Parathyroid adenoma (tissue), 2 donors: ENCODE results near the gene HOXB8.

Source experiments
- H2AFZ ChIP-seq: fragments of 300-600 bp; sonication (generic); one replicate; pipeline ENCODE4 v1.7.0; 2017; ENCODE audit warnings: antibody characterized with exemption, mild to moderate bottlenecking
- H3K27ac ChIP-seq: fragments of 300-600 bp; sonication (generic); one replicate; pipeline ENCODE4 v1.7.0; 2017
- H3K27me3 ChIP-seq: fragments of 300-600 bp; sonication (generic); one replicate; pipeline ENCODE4 v1.7.0; 2017; ENCODE audit warnings: low read length; ENCODE audit not compliant: control insufficient read depth, insufficient read depth
- H3K36me3 ChIP-seq: fragments of 300-600 bp; sonication (generic); one replicate; pipeline ENCODE4 v1.7.0; 2017; ENCODE audit warnings: low read length; ENCODE audit not compliant: control insufficient read depth, insufficient read depth
- H3K4me1 ChIP-seq: fragments of 300-600 bp; sonication (generic); one replicate; pipeline ENCODE4 v1.7.0; 2017; ENCODE audit warnings: control low read depth
- H3K4me2 ChIP-seq: fragments of 300-600 bp; sonication (generic); one replicate; pipeline ENCODE4 v1.7.0; 2017; ENCODE audit warnings: low read length
- H3K4me3 ChIP-seq: fragments of 300-600 bp; sonication (generic); one replicate; pipeline ENCODE4 v1.7.0; 2017; ENCODE audit warnings: low read depth, low read length
- H3K79me2 ChIP-seq: fragments of 300-600 bp; sonication (generic); one replicate; pipeline ENCODE4 v1.7.0; 2017; ENCODE audit warnings: control low read depth
- H3K9ac ChIP-seq: fragments of 300-600 bp; sonication (generic); one replicate; pipeline ENCODE4 v1.7.0; 2017; ENCODE audit warnings: mild to moderate bottlenecking
- H3K9me3 ChIP-seq: fragments of 300-600 bp; sonication (generic); one replicate; pipeline ENCODE4 v1.7.0; 2017; ENCODE audit warnings: low read length; ENCODE audit not compliant: control insufficient read depth
- CTCF ChIP-seq: fragments of 300-600 bp; sonication (generic); IDR thresholded peaks from one replicate; pipeline ENCODE4 v1.7.0; 2017; ENCODE audit warnings: antibody characterized with exemption, mild to moderate bottlenecking
- donor health status: primary hyperparathyroidism.

HOXB8 gene

GRCh38 chr17:48620461-48621139 lies 5.5 kb upstream of the HOXB8 start:
- no peak overlapping the region for H3K27ac ChIP-seq
- no peak overlapping the region for H2AFZ ChIP-seq
- no peak for TF ChIP-seq CTCF
- no peak overlapping the region for H3K4me2 ChIP-seq
- no peaks in the 10 kb centered on the region for H3K36me3 ChIP-seq
- no peaks in the 10 kb centered on the region for H3K79me2 ChIP-seq
- H3K27me3 ChIP-seq: peaks cover 34% of the 10 kb centered on the region
- H3K9me3 ChIP-seq: no peaks in the 10 kb centered on the region
- H3K9ac ChIP-seq: no peak overlapping the region
- H3K4me3 ChIP-seq: no peak overlapping the region
- H3K4me1 ChIP-seq: peaks cover 1% of the 10 kb centered on the region

- Histone ChIP-seq H3K4me3 (no peak overlapping the region), H3K36me3 (no peaks in the 10 kb centered on the region), H3K27me3 (peaks cover 29% of the 10 kb centered on the region), H3K79me2 (no peaks in the 10 kb centered on the region), H3K4me1 (no peaks in the 10 kb centered on the region), H3K27ac (no peak overlapping the region), H2AFZ (no peak overlapping the region), H3K4me2 (no peak overlapping the region), H3K9me3 (no peaks in the 10 kb centered on the region), H3K9ac (no peak overlapping the region)
- no peak for TF ChIP-seq CTCF
These were observed 4.8 kb upstream of the HOXB8 start for GRCh38 chr17:48619826-48620449.

GRCh38 chr17:48618256-48618896 lies 3.3 kb upstream of the HOXB8 start:
- Histone ChIP-seq H3K9me3 (no peaks in the 10 kb centered on the region), H3K4me3 (no peak overlapping the region), H2AFZ (no peak overlapping the region), H3K9ac (no peak overlapping the region), H3K79me2 (no peaks in the 10 kb centered on the region), H3K27me3 (peaks cover 25% of the 10 kb centered on the region), H3K36me3 (no peaks in the 10 kb centered on the region), H3K4me2 (no peak overlapping the region), H3K27ac (no peak overlapping the region), H3K4me1 (no peaks in the 10 kb centered on the region)
- peak; percentile 97 for TF ChIP-seq CTCF

- Histone ChIP-seq H3K36me3 (no peaks in the 10 kb centered on the region), H3K4me2 (no peak overlapping the region), H3K27me3 (peaks cover 28% of the 10 kb centered on the region), H2AFZ (no peak overlapping the region), H3K27ac (no peak overlapping the region), H3K9me3 (no peaks in the 10 kb centered on the region), H3K4me3 (no peak overlapping the region), H3K4me1 (no peaks in the 10 kb centered on the region), H3K79me2 (no peaks in the 10 kb centered on the region), H3K9ac (no peak overlapping the region)
- no peak for TF ChIP-seq CTCF
These were observed 2.6 kb upstream of the HOXB8 start for GRCh38 chr17:48617471-48618255.
